Coronary artery (tissue), 2 donors: ENCODE measurements around the gene CTAG1A.
A peak's percentile ranks its signal among the peaks of the same experiment; 100 is the strongest.
"Not testable (repeated sequence)": the region's sequence is repeated elsewhere in the genome, so short reads cannot be mapped to it uniquely, and the experiment has no call there.

Experiments used
- DNase-seq: peaks from one replicate; pipeline ENCODE4 v3.0.0-alpha.2; 2017; ENCODE audit warnings: low spot score
- H3K27ac ChIP-seq, 2 donors: fragments of 200-600 bp; sonication (generic); one replicate each; pipeline ENCODE4 v1.5.1; 2016 to 2019
- H3K4me3 ChIP-seq: fragments of 200-600 bp; sonication (generic); 2 replicates; pipeline ENCODE4 v1.5.1; 2016; ENCODE audit warnings: mild to moderate bottlenecking, moderate library complexity
- TF ChIP-seq, protein P1 (sequence below): fragments of 200-600 bp; sonication (generic); IDR thresholded peaks from one replicate; pipeline ENCODE4 v1.5.1; 2019; ENCODE audit warnings: antibody characterized with exemption

CTAG1A gene

GRCh38 chrX:154560326-154560725 lies 24.6 kb upstream of the CTAG1A start:
- DNase-seq, H3K27ac ChIP-seq, H3K4me3 ChIP-seq: not testable (repeated sequence)

DNA sequence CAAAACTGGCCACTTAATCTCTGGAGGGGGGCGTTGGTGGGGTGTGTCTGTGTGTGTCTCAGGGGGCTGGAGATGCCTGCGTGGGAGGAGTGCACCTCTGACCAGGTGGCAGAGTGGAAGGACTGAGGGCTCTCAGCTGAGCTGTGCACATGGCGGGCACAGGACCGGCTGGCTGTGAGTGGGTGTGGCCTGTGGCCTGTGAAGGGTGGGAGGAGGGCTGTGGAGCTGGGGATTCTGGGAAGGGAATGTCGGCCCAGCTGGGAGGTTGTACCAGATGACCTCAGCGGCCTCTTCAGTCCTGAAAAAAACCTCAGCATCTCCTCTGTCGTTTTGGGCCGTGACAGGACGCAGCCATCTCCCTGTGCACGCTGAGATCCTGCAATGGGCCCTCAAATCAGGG lies 22.6 kb upstream of the CTAG1A start:
- DNase-seq, H3K27ac ChIP-seq, H3K4me3 ChIP-seq: not testable (repeated sequence)

DNA sequence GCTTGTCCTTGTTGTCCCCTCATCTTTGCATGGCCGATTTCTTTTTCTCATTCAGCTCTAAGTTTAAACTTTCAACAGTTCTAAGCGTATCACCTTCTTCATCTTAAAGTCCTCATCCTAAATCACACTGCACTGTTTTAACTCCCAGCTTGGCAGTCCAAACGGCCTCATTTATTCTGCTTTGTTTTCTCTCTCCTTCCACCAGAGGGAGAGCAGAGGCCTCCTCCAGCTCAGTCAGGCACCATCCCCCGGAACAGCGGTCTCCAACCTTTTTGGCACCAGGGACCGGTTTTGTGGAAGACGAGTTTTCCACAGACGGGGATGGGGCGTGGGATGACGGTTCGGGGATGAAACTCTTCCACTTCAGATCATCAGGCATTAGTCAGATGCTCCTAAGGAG lies 14.6 kb upstream of the CTAG1A start:
- H3K27ac ChIP-seq, H3K4me3 ChIP-seq, DNase-seq: not testable (repeated sequence)

GRCh38 chrX:154573061-154573460 lies 11.9 kb upstream of the CTAG1A start:
- not testable (repeated sequence) for DNase-seq, H3K27ac ChIP-seq, H3K4me3 ChIP-seq

DNA sequence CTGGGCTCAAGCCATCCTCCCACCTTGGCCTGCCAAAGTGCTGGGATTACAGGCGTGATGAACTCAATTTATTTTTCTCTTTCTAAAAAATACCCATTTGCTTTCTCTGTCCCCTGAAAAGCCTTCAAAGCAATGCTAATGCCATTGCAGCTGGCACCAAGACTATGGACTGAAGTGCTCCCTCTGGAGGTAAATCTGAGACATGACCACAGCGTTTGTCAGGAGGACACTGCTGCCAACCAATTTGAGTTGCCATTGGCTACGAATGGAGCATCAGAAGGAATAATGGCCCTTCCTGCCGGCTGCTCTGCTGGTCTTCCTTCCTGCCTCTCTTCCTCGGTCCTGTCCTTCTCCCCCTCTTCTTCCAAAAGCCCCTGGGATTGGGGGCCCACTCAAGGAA lies 9.9 kb upstream of the CTAG1A start:
- H3K4me3 ChIP-seq, H3K27ac ChIP-seq, DNase-seq: not testable (repeated sequence)

DNA sequence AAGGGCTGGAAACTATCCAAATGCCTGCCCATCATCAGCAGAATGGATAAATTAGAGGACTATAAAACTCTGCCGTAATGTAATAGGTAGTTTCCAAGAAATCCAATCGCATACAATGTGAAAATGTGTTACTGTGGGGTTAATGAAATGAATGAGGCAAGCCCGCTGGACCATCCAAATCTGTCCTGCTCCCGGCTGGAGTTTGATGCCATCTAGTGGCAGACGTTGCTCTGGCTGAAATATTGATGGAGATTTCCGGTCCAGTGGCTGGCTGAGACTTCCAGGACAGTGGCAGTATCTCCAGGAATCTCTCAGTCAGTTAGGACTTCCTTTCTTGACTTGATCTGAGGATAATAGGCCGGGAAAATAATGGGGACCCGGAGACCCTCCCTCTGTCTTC lies 1.9 kb upstream of the CTAG1A start:
- not testable (repeated sequence) for DNase-seq, H3K4me3 ChIP-seq, H3K27ac ChIP-seq

GRCh38 chrX:154590415-154590814 lies 5.5 kb downstream of the CTAG1A start:
- not testable (repeated sequence) for DNase-seq, H3K4me3 ChIP-seq, H3K27ac ChIP-seq

DNA sequence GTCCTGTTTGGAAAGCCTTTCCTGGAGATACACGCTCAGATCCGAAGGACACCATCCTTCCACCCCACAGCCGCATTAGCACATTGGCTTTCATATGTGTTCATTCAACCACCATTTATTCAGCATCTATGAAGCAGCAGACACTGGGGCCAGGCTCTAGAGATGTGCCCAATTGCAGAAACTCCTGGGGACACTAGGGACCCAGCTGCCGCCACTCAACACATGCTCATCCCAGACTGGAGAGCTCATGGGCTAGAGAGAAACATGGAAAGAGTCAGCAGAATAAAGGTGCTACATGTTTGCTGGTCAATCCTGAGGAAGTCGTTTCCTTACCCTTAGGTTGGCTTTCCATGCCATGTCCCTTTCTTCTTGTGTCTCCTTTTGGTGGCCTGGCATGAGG lies 7.6 kb downstream of the CTAG1A start:
- TF ChIP-seq, protein P1, sequence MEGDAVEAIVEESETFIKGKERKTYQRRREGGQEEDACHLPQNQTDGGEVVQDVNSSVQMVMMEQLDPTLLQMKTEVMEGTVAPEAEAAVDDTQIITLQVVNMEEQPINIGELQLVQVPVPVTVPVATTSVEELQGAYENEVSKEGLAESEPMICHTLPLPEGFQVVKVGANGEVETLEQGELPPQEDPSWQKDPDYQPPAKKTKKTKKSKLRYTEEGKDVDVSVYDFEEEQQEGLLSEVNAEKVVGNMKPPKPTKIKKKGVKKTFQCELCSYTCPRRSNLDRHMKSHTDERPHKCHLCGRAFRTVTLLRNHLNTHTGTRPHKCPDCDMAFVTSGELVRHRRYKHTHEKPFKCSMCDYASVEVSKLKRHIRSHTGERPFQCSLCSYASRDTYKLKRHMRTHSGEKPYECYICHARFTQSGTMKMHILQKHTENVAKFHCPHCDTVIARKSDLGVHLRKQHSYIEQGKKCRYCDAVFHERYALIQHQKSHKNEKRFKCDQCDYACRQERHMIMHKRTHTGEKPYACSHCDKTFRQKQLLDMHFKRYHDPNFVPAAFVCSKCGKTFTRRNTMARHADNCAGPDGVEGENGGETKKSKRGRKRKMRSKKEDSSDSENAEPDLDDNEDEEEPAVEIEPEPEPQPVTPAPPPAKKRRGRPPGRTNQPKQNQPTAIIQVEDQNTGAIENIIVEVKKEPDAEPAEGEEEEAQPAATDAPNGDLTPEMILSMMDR: no peak
- Histone ChIP-seq H3K27ac (no peak overlapping the region), H3K4me3 (no peak overlapping the region)
- DNase-seq: no peak

- TF ChIP-seq, protein P1: no peak
These were observed 8.3 kb downstream of the CTAG1A start for GRCh38 chrX:154593201-154593600.

DNA sequence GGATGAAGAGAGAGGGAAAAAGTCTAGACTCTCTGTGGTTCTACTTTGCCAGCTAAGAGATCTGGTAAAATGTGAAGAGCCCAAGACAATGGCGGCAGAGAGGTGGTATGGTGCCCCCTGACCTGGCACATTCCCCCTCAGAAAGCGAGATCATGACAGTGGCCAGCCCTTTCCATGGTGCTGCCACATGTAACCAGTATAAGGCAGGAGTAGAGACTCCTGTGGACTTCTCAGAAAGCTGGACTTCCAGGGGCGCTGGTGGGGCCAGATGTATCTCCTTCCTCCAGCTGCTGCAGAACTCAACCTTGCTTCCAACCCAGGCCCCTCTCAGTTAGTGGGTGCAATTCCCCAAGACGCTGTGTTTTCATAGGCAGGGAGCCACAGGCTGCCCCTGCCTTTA lies 9.6 kb downstream of the CTAG1A start:
- TF ChIP-seq, protein P1: no peak
- DNase-seq: peak; percentile 43
- H3K27ac ChIP-seq: no peak overlapping the region
- no peak overlapping the region for H3K4me3 ChIP-seq

More at GRCh38 chrX:154593201-154593600, 8.3 kb downstream of the CTAG1A start:
- no peak overlapping the region for H3K27ac ChIP-seq
- no peak overlapping the region for H3K4me3 ChIP-seq
- DNase-seq: peak; percentile 12

DNA sequence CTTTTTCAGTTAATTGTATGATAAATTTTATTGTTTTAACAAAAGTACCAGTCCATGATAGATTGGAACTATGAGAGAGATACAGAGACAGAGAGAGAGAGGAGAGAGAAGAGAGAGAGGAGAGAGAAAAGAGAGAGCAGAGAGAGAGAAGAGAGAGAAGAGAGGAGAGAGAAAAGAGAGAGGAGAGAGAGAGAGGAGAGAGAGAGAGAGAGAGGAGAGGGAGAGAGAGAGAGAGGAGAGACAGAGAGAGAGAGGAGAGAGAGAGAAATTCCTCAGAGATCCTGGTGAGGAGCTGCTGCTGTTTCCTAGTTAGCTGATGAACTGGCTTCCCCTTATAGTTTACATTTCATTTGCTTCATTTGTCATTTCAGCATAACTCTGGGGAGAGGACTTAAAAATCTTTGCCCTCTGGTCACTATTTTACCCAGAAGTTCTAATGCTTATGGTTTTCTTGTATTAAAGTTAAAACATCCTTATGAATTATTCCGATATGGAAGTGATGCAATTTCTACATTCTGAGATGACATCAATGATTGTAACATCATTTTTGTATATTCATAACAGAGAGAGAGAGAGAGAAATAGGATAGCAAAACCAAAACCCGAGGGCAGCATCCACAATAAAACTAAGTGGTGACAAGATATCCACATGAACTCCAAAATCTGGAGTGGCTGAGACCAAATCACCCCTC lies 10.8 kb downstream of the CTAG1A start:
- Histone ChIP-seq H3K27ac (no peak overlapping the region), H3K4me3 (no peak overlapping the region)
- DNase-seq: no peak
- TF ChIP-seq, protein P1: no peak
